GM23248 (cell line): Measurements from ENCODE around the gene LTO1. TPM values are rescaled to one million over a fixed set of nuclear protein-coding genes. Genes with fewer than 3 reads are reported as not detected.
A peak's percentile ranks its signal among the peaks of the same experiment; 100 is the strongest.

Experiments used
- DNase-seq: peaks from one replicate; pipeline ENCODE4 v3.0.0-alpha.2; 2015
- H2AFZ ChIP-seq: fragments of 200-600 bp; sonication (generic); 2 replicates; pipeline ENCODE4 v1.6.1; 2016; ENCODE audit warnings: antibody characterized with exemption
- H3F3A ChIP-seq: fragments of 200-600 bp; sonication (generic); 2 replicates; pipeline ENCODE4 v1.6.1; 2016; ENCODE audit warnings: mild to moderate bottlenecking, antibody characterized with exemption, mixed run types; ENCODE audit not compliant: insufficient read depth
- H3K27ac ChIP-seq: fragments of 200-600 bp; sonication (generic); 2 replicates; pipeline ENCODE4 v1.5.1; 2016; ENCODE audit warnings: mild to moderate bottlenecking
- H3K27me3 ChIP-seq: fragments of 200-600 bp; sonication (generic); replicated peaks from 2 replicates; pipeline ENCODE4 v1.6.1; 2016; ENCODE audit warnings: mild to moderate bottlenecking; ENCODE audit not compliant: insufficient read depth
- H3K36me3 ChIP-seq: fragments of 200-600 bp; sonication (generic); 2 replicates; pipeline ENCODE4 v1.6.1; 2016; ENCODE audit warnings: low read depth, mild to moderate bottlenecking
- H3K4me1 ChIP-seq: fragments of 200-600 bp; sonication (generic); 2 replicates; pipeline ENCODE4 v1.6.1; 2016; ENCODE audit warnings: mild to moderate bottlenecking; ENCODE audit not compliant: insufficient read depth
- H3K4me2 ChIP-seq: fragments of 200-600 bp; sonication (generic); one replicate; pipeline ENCODE4 v1.6.1; 2016; ENCODE audit warnings: mild to moderate bottlenecking; ENCODE audit not compliant: unreplicated experiment
- H3K4me3 ChIP-seq: fragments of 200-600 bp; sonication (generic); 2 replicates; pipeline ENCODE4 v1.5.1; 2016; ENCODE audit warnings: mild to moderate bottlenecking
- H3K79me2 ChIP-seq: fragments of 200-600 bp; sonication (generic); 2 replicates; pipeline ENCODE4 v1.6.1; 2016; ENCODE audit warnings: mild to moderate bottlenecking; ENCODE audit not compliant: insufficient read depth
- H3K9ac ChIP-seq: fragments of 200-600 bp; sonication (generic); 2 replicates; pipeline ENCODE4 v1.6.1; 2016; ENCODE audit warnings: mild to moderate bottlenecking
- H3K9me2 ChIP-seq: fragments of 200-600 bp; sonication (generic); 2 replicates; pipeline ENCODE4 v1.6.1; 2016; ENCODE audit warnings: mixed run types, mild to moderate bottlenecking, moderate library complexity; ENCODE audit not compliant: insufficient read depth
- H3K9me3 ChIP-seq: fragments of 200-600 bp; sonication (generic); one replicate; pipeline ENCODE4 v1.6.1; 2017; ENCODE audit warnings: low read depth
- H4K20me1 ChIP-seq: fragments of 200-600 bp; sonication (generic); 2 replicates; pipeline ENCODE4 v1.6.0; 2016; ENCODE audit not compliant: insufficient read depth
- EZH2 ChIP-seq: fragments of 200-600 bp; sonication (generic); IDR thresholded peaks from 2 replicates; pipeline ENCODE4 v1.6.1; 2018; ENCODE audit warnings: antibody characterized with exemption, mild to moderate bottlenecking; ENCODE audit not compliant: insufficient read depth, poor library complexity, severe bottlenecking
- EZH2phosphoT487 ChIP-seq: fragments of 200-600 bp; sonication (generic); IDR thresholded peaks from 2 replicates; pipeline ENCODE4 v1.6.1; 2018; ENCODE audit warnings: antibody characterized with exemption, moderate library complexity, mild to moderate bottlenecking, low read depth; ENCODE audit not compliant: insufficient read depth
- WGBS, 2 experiments: methylation state at CpG; one replicate each; pipeline ENCODE4 v1.1.6; 2015 to 2017; ENCODE audit warnings: low lambda C conversion rate in 2 of 2, low coverage in 1 of 2; ENCODE audit errors: missing lambda C conversion rate in 2 of 2; 5-methylcytosine and 5-hydroxymethylcytosine counted together
- in situ Hi-C: fragments of 300-500 bp; cut with MboI; formaldehyde crosslinking; loops from 2 replicates; pipeline ENCODE4 v1.15.0; 2020
- polyA plus RNA-seq: library from polyadenylated mRNA; unstranded; fragments of >200 nt; fragmentation: Nextera tagmentation; extraction: Ambion mirVana; gene quantifications from 2 replicates; pipeline ENCODE4 v1.2.1, GENCODE V29; 2016
- total RNA-seq: library from RNA; depleted of rRNA; stranded (reverse); fragments of >200 nt; shearing (Covaris generic); gene quantifications from 2 replicates; pipeline ENCODE4 v1.2.3, GENCODE V29; 2014

LTO1 gene
- total and polyA plus RNA-seq, 2 experiments from 2014 or later: 20.6 to 26.2 TPM

DNA sequence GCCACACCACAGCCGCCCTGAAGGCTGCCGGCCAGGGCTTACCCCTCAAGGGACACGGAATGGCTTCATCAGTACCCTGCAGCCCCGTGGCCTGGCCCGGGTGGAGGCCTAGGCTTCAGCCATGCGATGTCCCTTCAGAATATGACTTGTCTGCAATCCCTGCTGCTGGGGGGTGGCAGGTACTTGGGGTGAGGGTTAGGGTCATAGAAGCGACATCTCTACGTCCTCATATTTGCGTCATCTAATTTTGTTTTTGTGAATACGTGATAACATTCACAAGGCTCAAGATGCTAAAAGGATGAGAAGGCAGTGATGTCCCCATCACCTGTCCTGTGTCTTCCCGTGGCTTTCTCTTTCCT is 27.8 kb downstream of the LTO1 start:
- 81 to 86% methylated on average over 11 of the region's 11 CpGs for WGBS, 2 experiments
- no peak for TF ChIP-seq EZH2
- no peak for TF ChIP-seq EZH2phosphoT487
- Histone ChIP-seq H3F3A (peaks cover 70% of the 10 kb centered on the region), H3K27ac (peak overlapping the region; percentile 44), H3K4me2 (no peak overlapping the region), H3K9ac (peak overlapping the region; percentile 96), H2AFZ (no peak overlapping the region), H3K4me3 (no peak overlapping the region), H3K27me3 (no peaks in the 10 kb centered on the region), H3K9me3 (no peaks in the 10 kb centered on the region), H3K36me3 (peaks cover 72% of the 10 kb centered on the region), H3K4me1 (peaks cover 7% of the 10 kb centered on the region; the same call in 1 of the 2 replicates), H3K79me2 (peaks cover 86% of the 10 kb centered on the region), H3K9me2 (no peaks in the 10 kb centered on the region), H4K20me1 (peaks cover 6% of the 10 kb centered on the region; the same call in 1 of the 2 replicates)
- peak; percentile 26 for DNase-seq
- in situ Hi-C loops: no loop called here

DNA sequence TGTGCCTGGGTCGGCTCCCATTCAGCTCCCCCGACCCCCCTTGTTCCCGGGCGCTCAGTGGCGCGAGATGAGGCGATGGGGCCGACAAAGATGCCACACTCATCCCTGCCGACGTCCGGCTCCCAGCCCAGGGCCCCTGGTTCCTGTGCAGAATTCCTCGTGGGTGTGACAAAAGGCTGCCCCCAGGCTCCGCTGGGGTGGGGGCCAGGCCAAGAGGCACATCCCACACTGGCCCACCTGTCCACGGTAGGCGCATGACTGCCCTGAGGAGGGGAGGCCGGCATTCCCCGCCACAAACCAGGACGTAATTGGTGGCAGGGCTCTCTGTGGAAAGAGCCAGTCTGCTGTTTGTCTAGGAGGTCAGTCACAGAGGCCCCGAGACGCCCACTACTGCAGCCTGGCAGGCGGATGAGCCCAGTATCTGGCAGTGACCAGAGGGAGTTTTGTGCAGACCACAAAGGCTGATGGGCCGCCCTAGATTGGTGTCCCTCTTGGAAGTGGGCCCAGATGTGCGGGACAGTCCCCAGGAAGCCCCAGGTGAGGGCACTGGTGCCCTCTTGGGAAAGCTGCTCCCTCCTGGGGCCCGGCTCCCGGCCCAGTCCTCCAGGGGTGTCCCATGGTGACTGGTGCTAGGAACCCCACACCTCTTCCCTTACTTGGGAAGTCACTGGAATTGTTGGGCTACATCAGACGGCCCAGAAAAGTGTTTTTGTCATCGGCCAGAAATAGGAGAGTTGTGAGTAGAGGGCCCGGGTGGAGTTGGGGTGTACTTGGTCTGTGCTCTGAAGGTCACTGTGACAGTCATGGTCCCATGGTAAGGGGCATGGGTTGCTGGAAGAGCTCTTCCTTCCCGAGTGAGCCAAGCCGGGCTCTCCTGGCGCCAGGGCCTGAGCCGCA is 28.4 kb downstream of the LTO1 start:
- Histone ChIP-seq H3K4me2 (no peak overlapping the region), H3K9me3 (no peaks in the 10 kb centered on the region), H3K79me2 (peaks cover 93% of the 10 kb centered on the region), H3K9me2 (no peaks in the 10 kb centered on the region), H3K4me3 (no peak overlapping the region), H4K20me1 (peaks cover 6% of the 10 kb centered on the region; the same call in 1 of the 2 replicates), H3K36me3 (peaks cover 66% of the 10 kb centered on the region), H3K4me1 (peaks cover 7% of the 10 kb centered on the region; the same call in 1 of the 2 replicates), H3K27me3 (no peaks in the 10 kb centered on the region), H3K9ac (peak overlapping the region; percentile 96), H3K27ac (peak overlapping the region; percentile 44), H3F3A (peaks cover 64% of the 10 kb centered on the region), H2AFZ (no peak overlapping the region)
- TF ChIP-seq EZH2 (no peak), EZH2phosphoT487 (no peak)
- peak; percentile 46 for DNase-seq
- WGBS, 2 experiments: 85 to 86% methylated on average over 30 to 31 of the region's 32 CpGs
- in situ Hi-C loops: no loop called here

DNA sequence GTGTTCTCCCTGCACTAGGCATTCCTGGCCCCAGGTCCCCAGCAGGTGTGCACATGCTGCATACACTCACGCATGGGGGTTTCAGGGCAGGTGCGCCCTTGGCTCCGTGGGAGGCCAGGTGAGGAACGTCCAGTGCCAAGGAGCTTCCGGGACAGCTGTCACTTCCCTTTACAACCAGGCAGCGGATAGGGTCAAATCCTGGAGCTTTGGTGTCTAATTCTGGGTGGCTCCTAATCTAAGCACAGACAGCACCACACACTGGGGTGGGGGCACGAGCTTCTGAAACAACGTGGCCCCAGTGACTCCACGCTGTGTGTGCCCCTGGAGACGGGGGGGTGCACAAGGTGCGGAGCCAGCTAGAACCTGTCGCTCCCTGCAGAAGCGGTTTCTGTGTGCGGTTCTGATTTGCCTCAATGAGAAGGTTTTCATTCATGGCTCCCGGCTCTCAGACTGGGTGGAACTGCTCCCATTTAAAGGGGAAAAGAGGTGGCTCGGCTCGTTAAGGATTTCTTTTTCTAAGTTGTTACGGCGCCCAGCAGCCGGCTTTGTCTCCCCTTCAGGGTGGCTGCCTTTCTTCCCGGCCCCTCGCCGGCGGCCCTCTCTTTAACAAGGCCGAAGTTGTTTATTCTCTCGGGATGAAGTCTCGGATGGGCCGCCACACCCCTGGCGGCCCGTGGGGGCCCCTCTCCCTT is 29.2 kb downstream of the LTO1 start:
- peaks cover 58% of the 10 kb centered on the region for H3K36me3 ChIP-seq
- H3K4me2 ChIP-seq: no peak overlapping the region
- TF ChIP-seq EZH2 (no peak), EZH2phosphoT487 (no peak)
- H3K27ac ChIP-seq: peak overlapping the region; percentile 44
- peak overlapping the region; percentile 96 for H3K9ac ChIP-seq
- peaks cover 56% of the 10 kb centered on the region for H3F3A ChIP-seq
- 0 out of 2 replicates have a peak overlapping the region, but pooled peaks have one; percentile 85 for H3K4me3 ChIP-seq
- no peaks in the 10 kb centered on the region for H3K27me3 ChIP-seq
- H3K9me2 ChIP-seq: no peaks in the 10 kb centered on the region
- H3K4me1 ChIP-seq: peaks cover 7% of the 10 kb centered on the region; the same call in 1 of the 2 replicates
- no peaks in the 10 kb centered on the region for H3K9me3 ChIP-seq
- H2AFZ ChIP-seq: no peak overlapping the region
- peak; percentile 23 for DNase-seq
- 85 to 87% methylated on average over 29 to 30 of the region's 30 CpGs for WGBS, 2 experiments
- in situ Hi-C loops: no loop called here
- H4K20me1 ChIP-seq: no peaks in the 10 kb centered on the region
- H3K79me2 ChIP-seq: peaks cover 100% of the 10 kb centered on the region

DNA sequence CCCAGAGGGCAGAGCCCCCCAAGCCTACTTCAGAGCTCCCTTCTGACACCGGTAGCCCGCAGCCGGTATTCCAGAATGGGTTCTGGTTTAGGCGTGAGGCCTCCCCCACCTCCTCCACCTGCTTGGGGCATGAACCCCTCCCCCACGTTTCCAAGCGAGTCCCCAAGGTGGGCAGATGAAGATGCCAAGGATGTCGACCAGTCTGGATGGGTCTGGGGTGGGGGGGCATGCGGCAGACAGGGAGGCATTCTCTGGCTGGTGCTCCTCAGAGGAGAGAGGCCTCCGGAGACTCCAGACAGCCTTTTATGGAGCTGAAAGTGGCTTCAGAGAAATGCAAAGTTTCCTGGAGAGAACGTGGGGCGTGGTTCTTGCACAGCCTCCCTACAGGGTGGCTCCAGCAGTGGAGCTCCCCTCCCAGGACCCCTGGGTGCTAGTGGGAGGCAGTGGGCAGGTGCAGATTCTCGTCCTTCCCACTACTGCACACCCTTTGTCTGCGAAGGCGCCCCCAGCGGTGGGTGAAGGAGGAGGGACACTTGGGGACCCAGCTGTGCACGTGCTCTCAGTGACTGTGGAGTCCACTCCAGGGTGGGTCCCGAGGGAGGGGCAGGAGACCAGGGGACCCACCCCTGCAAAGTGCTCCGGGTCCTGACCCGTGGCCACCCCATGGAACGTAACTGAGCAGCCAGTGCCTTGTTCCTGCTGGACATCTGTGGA is 30.0 kb downstream of the LTO1 start:
- Histone ChIP-seq H3K36me3 (peaks cover 52% of the 10 kb centered on the region), H2AFZ (no peak overlapping the region), H3K79me2 (peaks cover 98% of the 10 kb centered on the region), H3K27me3 (no peaks in the 10 kb centered on the region), H3K9me3 (no peaks in the 10 kb centered on the region), H3K27ac (peak overlapping the region; percentile 97), H3K4me3 (peak overlapping the region; percentile 85), H3K9ac (peak overlapping the region; percentile 96), H3K4me2 (peak overlapping the region; percentile 85), H3F3A (peaks cover 59% of the 10 kb centered on the region), H3K4me1 (peaks cover 7% of the 10 kb centered on the region; the same call in 1 of the 2 replicates), H4K20me1 (no peaks in the 10 kb centered on the region), H3K9me2 (no peaks in the 10 kb centered on the region)
- 71 to 74% methylated on average over 20 of the region's 20 CpGs for WGBS, 2 experiments
- in situ Hi-C loops: no loop called here
- peak; percentile 30 for DNase-seq
- no peak for TF ChIP-seq EZH2phosphoT487
- TF ChIP-seq EZH2: no peak
